Panc1 (cell line): ENCODE results near the gene ALK. TPM values are rescaled to one million over a fixed set of nuclear protein-coding genes. Genes with fewer than 3 reads are reported as not detected.

Source experiments
- ATAC-seq: fragments of 200-7000 bp; cut with Tn5 transposase; 2 replicates; pipeline ENCODE4 v1.9.1; 2020; ENCODE audit warnings: mild to moderate bottlenecking, moderate library complexity
- BruUV-seq: library from RNA; stranded (reverse); fragments of 400-500 nt; replicated peaks from 2 replicates; lab custom pipeline; 2021; lab: Mats Ljungman, UMichigan
- CTCF ChIA-PET: fragments of 300-600 bp; sonication (Branson Sonifier 250); formaldehyde crosslinking; loops from one replicate; lab custom pipeline; 2022; ENCODE audit warnings: antibody characterized with exemption; lab: Charles Lee
- POLR2A ChIA-PET: fragments of 300-600 bp; sonication (Branson Sonifier 250); formaldehyde crosslinking; loops from one replicate; lab custom pipeline; 2022; ENCODE audit warnings: antibody characterized with exemption; lab: Charles Lee
- DNase-seq: peaks from one replicate; pipeline ENCODE4 v3.0.0-alpha.2; 2010; ENCODE audit warnings: low read depth, low spot score
- H3K27ac ChIP-seq: 2 replicates; pipeline ENCODE4 v1.5.1; 2011; ENCODE audit warnings: mild to moderate bottlenecking, low read length, inconsistent platforms
- H3K27me3 ChIP-seq: fragments of 200-500 bp; sonication (Bioruptor generic); 2 replicates; pipeline ENCODE4 v1.6.0; 2014; ENCODE audit warnings: low read length, inconsistent platforms; ENCODE audit not compliant: control insufficient read depth, insufficient read depth
- H3K36me3 ChIP-seq: fragments of 200-500 bp; sonication (Bioruptor generic); 2 replicates; pipeline ENCODE4 v1.5.1; 2014; ENCODE audit warnings: inconsistent platforms, mild to moderate bottlenecking, low read length, moderate library complexity; ENCODE audit not compliant: control insufficient read depth, insufficient read depth
- H3K4me1 ChIP-seq: 2 replicates; pipeline ENCODE4 v1.5.1; 2011; ENCODE audit warnings: inconsistent platforms, mild to moderate bottlenecking, low read length, moderate library complexity; ENCODE audit not compliant: control insufficient read depth, insufficient read depth
- H3K4me3 ChIP-seq, 2 experiments: 2 replicates each; pipeline ENCODE4 v1.5.1; 2011 to 2012; ENCODE audit warnings: low read depth in 2 of 2, low read length in 2 of 2, mild to moderate bottlenecking in 2 of 2, inconsistent platforms in 1 of 2, moderate library complexity in 1 of 2
- H3K9me3 ChIP-seq: fragments of 200-500 bp; sonication (Bioruptor generic); 2 replicates; pipeline ENCODE4 v1.5.1; 2014; ENCODE audit warnings: low read depth, mild to moderate bottlenecking, inconsistent platforms, low read length, moderate library complexity; ENCODE audit not compliant: control insufficient read depth, insufficient read depth
- CTCF ChIP-seq: fragments of 450-650 bp; IDR thresholded peaks from 2 replicates; pipeline ENCODE4 v1.5.1; 2017; ENCODE audit warnings: mild to moderate bottlenecking
- POLR2AphosphoS5 ChIP-seq: IDR thresholded peaks from 2 replicates; pipeline ENCODE4 v1.6.1; 2012; ENCODE audit warnings: mild to moderate bottlenecking, low read depth, low read length, moderate library complexity
- REST ChIP-seq, 2 experiments: IDR thresholded peaks; 2 replicates each; pipeline ENCODE4 v1.6.1; 2011 to 2012; ENCODE audit warnings: low read depth in 2 of 2, control low read depth in 1 of 2, low read length in 1 of 2, mild to moderate bottlenecking in 1 of 2, moderate library complexity in 1 of 2; ENCODE audit not compliant: insufficient read depth in 1 of 2
- SIN3A ChIP-seq: IDR thresholded peaks from 2 replicates; pipeline ENCODE4 v1.6.1; 2012; ENCODE audit warnings: low read depth, mild to moderate bottlenecking, low read length, moderate library complexity, borderline replicate concordance; ENCODE audit not compliant: insufficient read depth
- TCF7L2 ChIP-seq: IDR thresholded peaks from 2 replicates; pipeline ENCODE4 v1.6.1; 2011; ENCODE audit warnings: mild to moderate bottlenecking, low read depth, low read length, inconsistent platforms
- in situ Hi-C: cut with HindIII; loops from 2 replicates; pipeline ENCODE4 v1.10.0; 2016; ENCODE audit warnings: low sequenced_read_pairs, low pct_unique_long_range_greater_than_20kb
- intact Hi-C: fragments of 100-400 bp; cut with micrococcal nuclease; formaldehyde crosslinking; loops from one replicate; pipeline ENCODE4 v1.10.0; 2022; ENCODE audit not compliant: unreplicated experiment
- total RNA-seq: library from RNA; stranded (reverse); gene quantifications from one replicate; pipeline ENCODE4 v1.2.1, GENCODE V29; 2021; ENCODE audit not compliant: unreplicated experiment

ALK gene
- total RNA-seq, 1 experiment from 2014 or later, result not detected

GRCh38 chr2:29527947-29528346 is 393.4 kb downstream of the ALK start:
- no peak for ATAC-seq
- POLR2A ChIA-PET, result no interaction called here
- no peak for DNase-seq
- no TSS peak for BruUV-seq
- no peaks in the 10 kb centered on the region for H3K36me3 ChIP-seq
- H3K4me3 ChIP-seq, result no peak overlapping the region
- H3K27ac ChIP-seq, result no peak overlapping the region
- intact Hi-C loops (no loop called here), in situ Hi-C loops (no loop called here)
- CTCF ChIA-PET, result no interaction called here
- TF ChIP-seq REST (IDR thresholded peaks at IDR 0.05; ENCODE audit: insufficient read depth in 1 of 2, low read depth in 2 of 2, low read length in 1 of 2), result no peak
- no peak for TF ChIP-seq SIN3A
- TF ChIP-seq POLR2AphosphoS5, result no peak
- TF ChIP-seq CTCF, result no peak
- no peak for TF ChIP-seq TCF7L2
- no peaks in the 10 kb centered on the region for H3K9me3 ChIP-seq
- H3K27me3 ChIP-seq, result peaks cover 2% of the 10 kb centered on the region; the same call in 1 of the 2 replicates
- H3K4me1 ChIP-seq, result no peaks in the 10 kb centered on the region

- ATAC-seq, result no peak
- no peaks in the 10 kb centered on the region for H3K36me3 ChIP-seq
- DNase-seq, result no peak
- intact Hi-C loops, result no loop called here
- TF ChIP-seq TCF7L2, result no peak
- no peak overlapping the region for H3K4me3 ChIP-seq
- H3K4me1 ChIP-seq, result no peaks in the 10 kb centered on the region
- no peak overlapping the region for H3K27ac ChIP-seq
- BruUV-seq, result no TSS peak
- no peaks in the 10 kb centered on the region for H3K9me3 ChIP-seq
- ChIA-PET CTCF (no interaction called here), POLR2A (no interaction called here)
- peaks cover 2% of the 10 kb centered on the region; the same call in 1 of the 2 replicates for H3K27me3 ChIP-seq
- in situ Hi-C loops, result no loop called here
Observed at GRCh38 chr2:29526587-29527586, 394.5 kb downstream of the ALK start.

- no peak overlapping the region for H3K4me3 ChIP-seq
- ATAC-seq (no peak), DNase-seq (no peak)
- BruUV-seq, result no TSS peak
- TF ChIP-seq TCF7L2, result no peak
- TF ChIP-seq POLR2AphosphoS5, result no peak
- no peak for TF ChIP-seq REST (IDR thresholded peaks at IDR 0.05; ENCODE audit: insufficient read depth in 1 of 2, low read depth in 2 of 2, low read length in 1 of 2)
- TF ChIP-seq SIN3A, result no peak
- no peak for TF ChIP-seq CTCF
- intact Hi-C loops, result no loop called here
- in situ Hi-C loops, result no loop called here
- H3K9me3 ChIP-seq, result no peaks in the 10 kb centered on the region
- no peaks in the 10 kb centered on the region for H3K4me1 ChIP-seq
- ChIA-PET CTCF (no interaction called here), POLR2A (no interaction called here)
- peaks cover 2% of the 10 kb centered on the region; the same call in 1 of the 2 replicates for H3K27me3 ChIP-seq
- H3K27ac ChIP-seq, result no peak overlapping the region
- no peaks in the 10 kb centered on the region for H3K36me3 ChIP-seq
Observed at GRCh38 chr2:29525921-29526320, 395.5 kb downstream of the ALK start.
